Right ventricle myocardium superior (tissue), 1 donor: ENCODE measurements around the gene CENPO. TPM values are rescaled to one million over a fixed set of nuclear protein-coding genes. Genes with fewer than 3 reads are reported as not detected.
"Not testable (repeated sequence)": the region's sequence is repeated elsewhere in the genome, so short reads cannot be mapped to it uniquely, and the experiment has no call there.

ENCODE experiments used
- ATAC-seq: fragments of 200-7000 bp; cut with Tn5 transposase; one replicate; pipeline ENCODE4 v1.9.1; 2020; ENCODE audit warnings: mild to moderate bottlenecking; ENCODE audit not compliant: poor library complexity
- DNase-seq: peaks from one replicate; pipeline ENCODE4 v3.0.0-alpha.2; 2020
- intact Hi-C: fragments of 100-400 bp; cut with DNase I; formaldehyde crosslinking; loops from one replicate; pipeline ENCODE4 v1.11.2; 2022
- total RNA-seq: library from RNA; stranded (reverse); fragmentation: NEBNext Ultra II Directional; extraction: Animal tissue kit (Norgen Biotek cat#: 25700); gene quantifications from one replicate; pipeline ENCODE4 v1.2.1, GENCODE V29; 2021
- donor health status: DM: no; HTN: yes; CAD: no; lungs with severe emphysema.

The CENPO gene
- total RNA-seq, 1 donor from 2014 or later: 2.2 TPM

DNA sequence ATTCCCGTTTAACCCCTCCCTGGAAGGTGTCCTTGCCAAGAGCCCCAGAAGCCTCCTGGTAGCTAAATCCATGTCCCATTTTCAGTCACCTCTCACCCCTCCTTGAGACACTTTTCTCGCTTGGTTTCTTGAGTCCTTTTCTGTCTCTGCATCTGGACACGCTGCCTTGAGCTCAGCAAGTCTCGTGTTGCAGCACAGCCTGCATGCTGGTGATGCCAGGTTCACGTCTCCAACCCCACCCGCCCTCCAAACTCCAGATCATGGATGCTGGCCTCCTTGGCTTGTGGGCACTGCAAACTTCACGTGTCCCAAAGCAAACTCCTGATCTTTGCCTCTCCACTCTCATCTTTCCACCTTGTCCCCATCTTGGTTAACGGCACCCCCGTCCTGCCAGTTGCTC is 39.3 kb downstream of the CENPO start:
- intact Hi-C loops: no loop called here
- DNase-seq: no peak
- no peak for ATAC-seq

- ATAC-seq (no peak), DNase-seq (no peak)
- intact Hi-C loops: no loop called here
Measured at GRCh38 chr2:24832931-24833701, 39.9 kb downstream of the CENPO start.

- ATAC-seq (no peak), DNase-seq (no peak)
- intact Hi-C loops: no loop called here
Measured at GRCh38 chr2:24833821-24834732, 40.9 kb downstream of the CENPO start.

DNA sequence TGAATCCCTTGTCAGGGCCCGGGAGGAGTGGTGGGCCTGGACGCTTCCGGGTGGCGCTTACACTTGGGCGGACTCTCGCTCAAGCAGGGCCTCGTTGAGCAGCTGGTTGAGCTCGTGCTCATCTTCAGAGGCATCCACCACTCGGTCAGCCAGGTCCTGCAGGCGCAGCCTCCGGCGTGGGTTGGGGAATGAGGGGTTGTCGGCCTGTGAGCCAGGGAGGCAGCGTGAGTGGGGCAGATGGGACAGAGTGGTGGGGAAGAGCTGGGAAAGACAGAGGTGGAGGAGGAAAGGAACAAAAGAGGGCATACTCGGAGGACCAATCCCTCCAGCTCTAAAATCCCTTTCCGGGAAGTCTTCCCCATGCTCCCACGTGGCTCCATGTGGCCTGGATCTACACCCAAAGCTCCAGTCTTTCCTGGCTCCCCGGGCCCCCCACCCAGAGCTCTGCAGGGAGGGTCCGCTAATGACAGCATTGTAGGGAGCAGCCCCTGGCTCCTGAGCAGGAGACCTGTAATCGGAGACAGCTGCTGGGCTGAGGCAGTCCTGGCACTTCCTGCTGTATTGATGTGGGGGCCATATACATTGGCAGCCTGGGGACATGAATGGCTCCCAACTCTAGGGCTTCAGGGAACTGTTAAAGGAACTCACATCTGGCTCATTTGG is 41.6 kb downstream of the CENPO start:
- ATAC-seq (no peak), DNase-seq (no peak)
- intact Hi-C loops: no loop called here

DNA sequence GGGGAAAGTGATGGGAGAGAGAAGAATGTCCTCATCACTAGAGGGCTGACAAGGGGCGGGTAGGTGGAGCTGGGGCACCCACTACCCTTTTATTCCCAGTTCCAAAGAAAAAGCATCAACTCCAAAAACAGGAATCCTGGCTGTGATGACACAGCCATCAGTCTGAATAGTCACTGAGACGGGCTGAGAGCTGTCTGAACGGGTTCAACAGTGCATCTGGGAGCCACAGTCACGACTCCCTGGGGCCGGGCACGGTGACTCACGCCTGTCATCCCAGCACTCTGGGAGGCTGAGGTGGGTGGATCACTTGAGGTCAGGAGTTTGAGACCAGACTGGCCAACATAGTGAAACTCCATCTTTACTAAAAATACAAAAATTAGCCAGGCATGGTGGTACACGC is 42.2 kb downstream of the CENPO start:
- DNase-seq, intact Hi-C loops, ATAC-seq: not testable (repeated sequence)

DNA sequence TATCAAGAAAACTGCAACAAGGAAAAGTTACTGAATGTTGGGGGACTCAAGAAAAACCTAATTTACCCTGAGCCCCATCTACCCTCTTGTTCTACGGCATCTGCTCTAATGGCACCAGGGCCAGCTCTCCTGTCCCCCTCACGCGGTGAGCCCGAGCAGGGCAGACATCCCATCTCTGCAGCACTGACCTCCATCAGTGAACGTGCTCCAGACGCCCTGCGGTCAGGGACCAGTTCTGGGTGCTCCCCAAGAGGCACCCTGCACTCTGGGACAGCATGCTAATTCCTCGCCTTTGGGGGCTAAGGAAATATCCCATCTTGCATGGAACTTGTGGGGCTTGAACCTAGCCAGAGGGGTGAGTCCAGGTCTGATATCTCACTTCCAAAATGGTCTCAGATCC is 43.0 kb downstream of the CENPO start:
- no peak for ATAC-seq
- no peak for DNase-seq
- intact Hi-C loops: no loop called here

GRCh38 chr2:24836706-24837105 is 43.5 kb downstream of the CENPO start:
- DNase-seq (peak; percentile 24), ATAC-seq (no peak)
- intact Hi-C loops: no loop called here

- intact Hi-C loops: no loop called here
- peak; percentile 13 for DNase-seq
- ATAC-seq: no peak
Measured at GRCh38 chr2:24837996-24838513, 44.8 kb downstream of the CENPO start.

- DNase-seq (no peak), ATAC-seq (no peak)
- intact Hi-C loops: no loop called here
Measured at GRCh38 chr2:24838541-24838940, 45.3 kb downstream of the CENPO start.

- intact Hi-C loops: no loop called here
- DNase-seq: no peak
- no peak for ATAC-seq
Measured at GRCh38 chr2:24839729-24840128, 46.5 kb downstream of the CENPO start.

GRCh38 chr2:24840164-24840869 is 47.1 kb downstream of the CENPO start:
- DNase-seq (no peak), ATAC-seq (no peak)
- intact Hi-C loops: no loop called here

- ATAC-seq (no peak), DNase-seq (no peak)
- intact Hi-C loops: no loop called here
Measured at GRCh38 chr2:24840962-24841945, 48.0 kb downstream of the CENPO start.

DNA sequence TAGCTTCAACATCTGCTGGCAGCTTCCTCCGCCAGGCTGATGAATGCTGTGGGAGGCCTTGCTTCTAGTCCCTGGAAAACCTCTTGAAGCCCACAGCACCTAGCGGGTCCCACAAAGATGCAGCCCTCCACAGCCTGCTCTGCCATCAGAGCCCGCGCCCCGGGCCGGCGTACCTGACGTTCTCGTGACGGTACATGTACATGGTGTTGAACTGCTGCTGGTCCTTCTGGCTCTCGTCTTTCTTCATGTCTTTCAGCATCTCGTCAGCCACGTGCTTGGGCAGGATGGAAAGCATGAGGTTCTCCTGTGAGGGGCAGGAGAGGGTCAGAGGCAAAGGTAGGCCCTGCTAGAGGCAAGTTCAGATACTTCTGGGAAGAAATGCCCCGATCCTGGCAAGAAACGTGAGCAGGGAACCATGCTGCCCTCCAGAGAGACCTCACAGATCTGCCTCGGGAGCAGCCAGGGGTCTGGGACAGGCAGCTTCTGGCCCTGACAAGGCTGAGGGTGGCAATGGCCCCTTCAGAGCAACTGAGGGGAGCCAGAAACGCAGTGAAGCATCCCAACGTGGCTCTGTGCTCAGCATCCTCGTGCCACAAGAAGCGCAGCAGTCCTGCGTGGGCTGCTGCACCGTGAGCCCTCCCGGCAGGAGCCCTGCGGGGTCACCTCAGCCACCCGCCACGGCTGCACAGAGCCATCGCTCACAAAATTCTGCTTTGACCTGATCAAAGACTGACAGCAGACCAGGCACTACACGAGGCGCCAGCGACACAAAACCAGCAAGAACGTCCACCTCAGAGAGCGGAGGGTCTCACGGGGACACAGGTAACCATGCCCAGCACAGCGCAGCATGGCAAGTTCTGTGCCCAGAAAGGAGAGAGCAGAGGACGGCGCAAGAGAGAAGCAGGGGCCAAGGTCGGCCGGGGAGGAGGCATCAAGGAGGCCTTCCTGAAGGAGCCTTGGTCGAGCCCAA is 49.1 kb downstream of the CENPO start:
- no peak for ATAC-seq
- no peak for DNase-seq
- intact Hi-C loops: no loop called here

GRCh38 chr2:24843330-24843860 is 50.2 kb downstream of the CENPO start:
- intact Hi-C loops: no loop called here
- DNase-seq (no peak), ATAC-seq (no peak)

DNA sequence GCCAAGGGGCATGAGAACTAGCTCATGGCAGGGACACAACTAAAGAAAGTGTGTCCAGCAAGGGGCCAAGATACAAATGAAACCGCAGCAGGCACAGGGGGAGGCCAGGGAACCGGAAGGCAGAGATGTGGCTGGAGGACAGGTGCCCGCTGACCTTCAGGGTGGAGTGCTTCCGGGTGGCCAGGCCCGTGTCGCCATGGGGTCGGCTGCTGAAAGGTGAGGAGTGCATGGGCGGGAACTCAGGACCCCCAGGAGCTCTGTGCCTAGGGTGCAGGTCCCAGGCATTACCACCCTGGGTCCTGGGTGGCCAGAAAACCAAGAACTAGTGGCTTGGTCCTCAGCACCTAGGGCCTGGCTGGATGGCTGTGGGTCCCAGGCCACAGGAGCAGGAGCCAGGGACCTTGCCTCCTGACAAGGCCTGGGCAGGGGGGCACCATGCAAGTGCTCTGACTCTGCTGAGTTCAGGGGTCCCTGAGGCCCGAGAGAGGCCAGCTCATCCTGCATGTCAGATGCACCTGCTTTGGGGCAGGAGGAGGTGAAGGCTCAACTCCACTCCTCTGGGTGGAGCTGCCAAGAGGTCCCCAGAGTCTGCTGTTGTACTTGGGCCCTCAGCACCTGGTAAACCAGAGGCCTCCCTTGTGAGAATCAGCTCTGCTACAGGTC is 50.9 kb downstream of the CENPO start:
- no peak for DNase-seq
- intact Hi-C loops: no loop called here
- no peak for ATAC-seq

- ATAC-seq: no peak
- DNase-seq: no peak
Measured at GRCh38 chr2:24845691-24846090, 52.5 kb downstream of the CENPO start.

More at GRCh38 chr2:24845691-24846090, 52.5 kb downstream of the CENPO start:
- intact Hi-C loops: no loop called here
